HFF-Myc (cell line): Measurements from ENCODE around the gene CNGA4.

Experiments
- DNase-seq: peaks from one replicate; pipeline ENCODE4 v3.0.0-alpha.2; 2011; ENCODE audit warnings: low read depth; ENCODE audit errors: extremely low read depth
- H3K4me3 ChIP-seq: replicated peaks from 2 replicates; pipeline ENCODE4 v1.5.1; 2011; ENCODE audit warnings: low read depth, mild to moderate bottlenecking, control low read depth, low read length
- TF ChIP-seq, protein P1 (sequence below): IDR thresholded peaks from 2 replicates; pipeline ENCODE4 v1.5.1; 2012; ENCODE audit warnings: mild to moderate bottlenecking, low read depth, low read length, control low read depth; ENCODE audit errors: missing control alignments

CNGA4 gene

DNA sequence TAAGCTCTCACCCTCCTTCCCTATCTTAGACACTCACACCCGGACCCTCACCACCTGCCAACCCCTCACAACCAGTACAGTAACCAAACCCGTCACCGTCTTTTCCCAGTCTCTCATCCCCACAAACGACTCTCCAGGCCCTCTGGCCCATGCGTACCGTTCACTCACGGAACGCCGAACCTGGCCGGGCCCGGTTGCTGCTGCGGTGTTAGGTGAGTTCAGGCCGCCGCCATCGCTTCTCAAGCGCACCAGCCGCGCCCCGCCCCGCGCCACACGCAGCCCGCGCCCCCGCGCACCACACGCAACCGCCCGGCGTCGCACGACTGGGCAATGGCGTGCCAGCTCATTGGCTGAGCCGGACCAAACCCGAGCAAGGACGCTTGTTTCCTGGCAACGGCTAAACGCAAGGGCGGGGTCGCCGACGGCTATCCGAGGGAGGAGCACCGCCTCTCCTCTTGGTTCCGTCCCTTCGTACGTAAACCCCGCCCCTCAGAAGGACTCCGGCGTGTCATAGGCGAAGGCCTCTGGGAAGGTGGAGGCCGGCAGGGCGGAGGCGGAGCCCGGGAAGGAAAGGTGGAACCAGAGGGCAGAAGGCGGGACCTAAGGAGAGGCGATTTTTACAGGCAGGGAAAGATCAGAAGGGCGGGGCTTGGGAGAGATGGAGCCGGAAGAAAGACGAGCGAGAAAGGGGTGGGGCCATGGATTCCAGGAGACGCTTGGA, 4.3 kb upstream of the CNGA4 start, which contains the start of gene FHIP1B:
FHIP1B (minus strand) TSS at position 250 of the 721 bp plus-strand sequence. CDS start 10,120 bp downstream, outside the sequence.
- H3K4me3 ChIP-seq: peak within 1 kb of the TSS; percentile 94
- TF ChIP-seq, protein P1, sequence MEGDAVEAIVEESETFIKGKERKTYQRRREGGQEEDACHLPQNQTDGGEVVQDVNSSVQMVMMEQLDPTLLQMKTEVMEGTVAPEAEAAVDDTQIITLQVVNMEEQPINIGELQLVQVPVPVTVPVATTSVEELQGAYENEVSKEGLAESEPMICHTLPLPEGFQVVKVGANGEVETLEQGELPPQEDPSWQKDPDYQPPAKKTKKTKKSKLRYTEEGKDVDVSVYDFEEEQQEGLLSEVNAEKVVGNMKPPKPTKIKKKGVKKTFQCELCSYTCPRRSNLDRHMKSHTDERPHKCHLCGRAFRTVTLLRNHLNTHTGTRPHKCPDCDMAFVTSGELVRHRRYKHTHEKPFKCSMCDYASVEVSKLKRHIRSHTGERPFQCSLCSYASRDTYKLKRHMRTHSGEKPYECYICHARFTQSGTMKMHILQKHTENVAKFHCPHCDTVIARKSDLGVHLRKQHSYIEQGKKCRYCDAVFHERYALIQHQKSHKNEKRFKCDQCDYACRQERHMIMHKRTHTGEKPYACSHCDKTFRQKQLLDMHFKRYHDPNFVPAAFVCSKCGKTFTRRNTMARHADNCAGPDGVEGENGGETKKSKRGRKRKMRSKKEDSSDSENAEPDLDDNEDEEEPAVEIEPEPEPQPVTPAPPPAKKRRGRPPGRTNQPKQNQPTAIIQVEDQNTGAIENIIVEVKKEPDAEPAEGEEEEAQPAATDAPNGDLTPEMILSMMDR: no peak
- peak; percentile 98 for DNase-seq

DNA sequence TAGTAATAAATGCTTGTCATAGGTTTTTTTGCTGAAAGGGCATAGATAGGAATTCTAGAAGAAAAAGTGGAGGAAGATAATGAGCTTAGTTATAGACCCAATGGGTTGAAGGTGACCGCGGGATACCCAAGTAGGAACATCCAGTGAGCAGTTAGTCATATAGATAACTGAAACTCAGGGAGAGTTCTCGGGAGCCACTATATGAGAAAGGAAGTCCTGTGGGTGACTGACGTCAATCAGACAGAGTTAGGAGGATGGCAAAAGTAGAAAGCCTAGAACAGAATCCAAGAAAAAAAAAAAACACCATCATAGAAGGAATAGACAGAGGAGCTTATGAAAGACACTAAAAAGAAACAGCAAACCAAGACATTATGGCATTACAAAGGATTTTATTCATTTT, 1.6 kb upstream of the CNGA4 start:
- no peak for DNase-seq
- no peak overlapping the region for H3K4me3 ChIP-seq
- TF ChIP-seq, protein P1: no peak

DNA sequence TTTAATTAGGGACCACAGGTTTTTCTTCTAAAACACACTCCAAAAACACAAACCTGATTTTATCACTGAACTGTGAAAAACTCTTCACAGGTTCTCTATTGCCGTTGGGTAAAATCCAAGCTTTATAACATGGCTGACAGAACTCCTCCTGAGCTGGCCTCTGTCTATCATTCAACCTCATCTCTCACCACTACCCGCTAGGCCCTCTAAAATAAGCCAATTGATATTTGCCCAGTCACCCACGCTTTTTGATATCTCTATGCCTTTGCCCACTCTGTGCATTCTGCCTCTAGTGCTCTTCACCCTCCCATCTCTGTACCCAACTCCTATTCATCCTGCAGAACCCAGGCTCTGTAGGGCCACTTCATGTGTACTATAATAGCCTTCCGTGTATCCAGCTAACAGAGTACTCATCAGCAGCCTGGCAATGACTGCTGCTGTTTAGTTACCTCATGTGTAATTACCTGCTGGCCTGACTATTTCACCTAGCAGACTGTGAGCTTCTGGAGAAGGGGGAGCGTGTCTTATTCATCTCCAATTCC, 1.1 kb upstream of the CNGA4 start:
- no peak overlapping the region for H3K4me3 ChIP-seq
- no peak for DNase-seq
- TF ChIP-seq, protein P1: no peak

DNA sequence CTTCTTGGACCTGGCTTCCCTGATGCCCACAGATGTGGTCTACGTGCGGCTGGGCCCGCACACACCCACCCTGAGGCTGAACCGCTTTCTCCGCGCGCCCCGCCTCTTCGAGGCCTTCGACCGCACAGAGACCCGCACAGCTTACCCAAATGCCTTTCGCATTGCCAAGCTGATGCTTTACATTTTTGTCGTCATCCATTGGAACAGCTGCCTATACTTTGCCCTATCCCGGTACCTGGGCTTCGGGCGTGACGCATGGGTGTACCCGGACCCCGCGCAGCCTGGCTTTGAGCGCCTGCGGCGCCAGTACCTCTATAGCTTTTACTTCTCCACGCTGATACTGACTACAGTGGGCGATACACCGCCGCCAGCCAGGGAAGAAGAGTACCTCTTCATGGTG, 1.2 kb downstream of the CNGA4 start:
- H3K4me3 ChIP-seq: no peak overlapping the region
- DNase-seq: no peak
- TF ChIP-seq, protein P1: no peak

DNA sequence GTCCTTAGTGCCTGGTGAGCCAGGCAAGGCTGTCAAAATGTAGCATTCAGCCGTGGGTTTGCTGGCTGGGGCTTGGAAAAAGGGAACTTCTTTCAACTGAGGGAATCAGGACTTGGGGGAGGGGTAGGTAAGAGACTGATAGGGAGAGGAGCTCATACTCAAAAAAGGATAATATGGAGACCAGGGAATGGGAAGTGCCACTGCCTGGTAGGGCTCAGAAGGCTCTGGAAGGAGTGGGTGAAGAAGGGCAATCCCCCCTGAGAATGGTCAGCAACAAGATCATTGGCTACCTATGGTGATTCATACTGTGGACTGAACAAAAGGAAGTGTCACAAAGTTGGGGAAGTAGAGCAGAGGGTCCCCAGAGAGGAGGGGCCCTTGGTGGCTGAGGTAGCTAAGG, 1.9 kb downstream of the CNGA4 start:
- H3K4me3 ChIP-seq: no peak overlapping the region
- no peak for DNase-seq
- TF ChIP-seq, protein P1: no peak

DNA sequence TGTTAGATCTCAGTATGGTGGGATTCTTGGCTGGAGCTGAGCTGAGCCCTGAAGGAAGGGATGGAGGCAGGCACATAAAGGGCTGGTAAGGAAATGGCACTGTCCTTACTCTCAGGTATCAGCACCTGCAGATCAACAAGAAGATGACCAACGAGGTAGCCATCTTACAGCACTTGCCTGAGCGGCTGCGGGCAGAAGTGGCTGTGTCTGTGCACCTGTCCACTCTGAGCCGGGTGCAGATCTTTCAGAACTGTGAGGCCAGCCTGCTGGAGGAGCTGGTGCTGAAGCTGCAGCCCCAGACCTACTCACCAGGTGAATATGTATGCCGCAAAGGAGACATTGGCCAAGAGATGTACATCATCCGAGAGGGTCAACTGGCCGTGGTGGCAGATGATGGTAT, 2.4 kb downstream of the CNGA4 start:
- TF ChIP-seq, protein P1: no peak
- no peak overlapping the region for H3K4me3 ChIP-seq
- DNase-seq: no peak

DNA sequence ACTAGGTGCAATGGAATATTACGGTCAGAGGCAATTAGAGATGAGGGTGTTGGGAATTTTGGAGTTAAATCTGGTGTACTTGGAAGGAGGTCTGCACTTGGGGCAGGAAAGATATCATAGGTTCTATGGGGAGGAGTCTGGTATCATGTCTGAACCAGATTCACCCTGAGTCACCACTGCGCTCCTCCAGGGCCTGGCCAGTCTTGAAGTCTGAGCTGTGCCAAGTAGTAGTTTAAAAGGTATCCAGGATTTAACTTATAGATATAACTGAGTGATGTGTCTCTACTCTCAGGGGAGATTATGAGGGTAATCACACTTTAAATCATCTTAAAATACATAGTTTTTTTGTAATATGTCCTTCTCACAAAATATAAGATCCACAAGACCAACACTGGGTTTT, 6.6 kb downstream of the CNGA4 start:
- TF ChIP-seq, protein P1: no peak
- DNase-seq: no peak
- H3K4me3 ChIP-seq: no peak overlapping the region
